ENCODE results near the gene PDE3A.

DNA sequence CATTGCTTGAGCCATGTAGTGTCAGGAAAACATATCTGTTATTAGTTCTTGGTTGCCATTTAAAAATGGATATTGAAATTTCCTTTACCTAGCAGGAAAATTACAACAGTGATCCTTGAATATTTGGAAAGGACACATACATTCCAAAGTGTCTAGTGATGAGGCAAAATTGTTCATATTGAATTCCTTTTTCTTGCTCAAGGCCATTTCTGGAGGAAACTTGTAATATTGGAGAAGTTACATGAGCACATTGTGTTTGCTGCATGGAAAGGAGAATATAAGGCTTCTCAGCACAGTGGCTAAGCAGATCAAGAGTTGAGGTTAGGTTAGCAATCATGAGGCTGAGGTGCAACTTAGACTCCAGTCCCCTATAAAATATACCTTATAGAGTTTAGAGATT is 121.9 kb downstream of the PDE3A start:
- TF ChIP-seq, protein P1, sequence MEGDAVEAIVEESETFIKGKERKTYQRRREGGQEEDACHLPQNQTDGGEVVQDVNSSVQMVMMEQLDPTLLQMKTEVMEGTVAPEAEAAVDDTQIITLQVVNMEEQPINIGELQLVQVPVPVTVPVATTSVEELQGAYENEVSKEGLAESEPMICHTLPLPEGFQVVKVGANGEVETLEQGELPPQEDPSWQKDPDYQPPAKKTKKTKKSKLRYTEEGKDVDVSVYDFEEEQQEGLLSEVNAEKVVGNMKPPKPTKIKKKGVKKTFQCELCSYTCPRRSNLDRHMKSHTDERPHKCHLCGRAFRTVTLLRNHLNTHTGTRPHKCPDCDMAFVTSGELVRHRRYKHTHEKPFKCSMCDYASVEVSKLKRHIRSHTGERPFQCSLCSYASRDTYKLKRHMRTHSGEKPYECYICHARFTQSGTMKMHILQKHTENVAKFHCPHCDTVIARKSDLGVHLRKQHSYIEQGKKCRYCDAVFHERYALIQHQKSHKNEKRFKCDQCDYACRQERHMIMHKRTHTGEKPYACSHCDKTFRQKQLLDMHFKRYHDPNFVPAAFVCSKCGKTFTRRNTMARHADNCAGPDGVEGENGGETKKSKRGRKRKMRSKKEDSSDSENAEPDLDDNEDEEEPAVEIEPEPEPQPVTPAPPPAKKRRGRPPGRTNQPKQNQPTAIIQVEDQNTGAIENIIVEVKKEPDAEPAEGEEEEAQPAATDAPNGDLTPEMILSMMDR (conservative IDR thresholded peaks at IDR 0.05), result no peak
- no peak for TF ChIP-seq ZFX (IDR thresholded peaks at IDR 0.05)
